CD14-positive monocyte (primary cell): Measurements from ENCODE around the gene MAPRE3. TPM values are rescaled to one million over a fixed set of nuclear protein-coding genes. Genes with fewer than 3 reads are reported as not detected.
A peak's percentile ranks its signal among the peaks of the same experiment; 100 is the strongest.

Experiments
- DNase-seq, 3 donors: peaks; one replicate each; pipeline ENCODE4 v3.0.0-alpha.2; 2011 to 2022
- H2AFZ ChIP-seq: 2 replicates; pipeline ENCODE4 v1.6.0; 2012; ENCODE audit warnings: mild to moderate bottlenecking, low read depth, low read length, inconsistent platforms; ENCODE audit not compliant: insufficient read depth, poor library complexity, severe bottlenecking
- H3K27ac ChIP-seq, 2 donors: 1 replicate in 1 of 2; 2 replicates in 1 of 2; pipeline ENCODE4 v1.5.1; 2012 to 2013; ENCODE audit warnings: low read length in 2 of 2, control low read depth in 1 of 2, inconsistent platforms in 1 of 2, low read depth in 1 of 2, mild to moderate bottlenecking in 1 of 2
- H3K27me3 ChIP-seq, 2 donors: one replicate each; pipeline versions ENCODE4 v1.6.0 to v1.6.1; 2011 to 2013; ENCODE audit warnings: low read length in 2 of 2; ENCODE audit not compliant: control insufficient read depth in 2 of 2, insufficient read depth in 2 of 2
- H3K36me3 ChIP-seq, 2 donors: replicated peaks in 1 of 2; 1 replicate in 1 of 2; 2 replicates in 1 of 2; pipeline versions ENCODE4 v1.5.1 to v1.6.1; 2012 to 2013; ENCODE audit warnings: low read length in 2 of 2, control low read depth in 1 of 2, inconsistent platforms in 1 of 2, mild to moderate bottlenecking in 1 of 2; ENCODE audit not compliant: insufficient read depth in 2 of 2, control insufficient read depth in 1 of 2
- H3K4me1 ChIP-seq, 2 donors: 1 replicate in 1 of 2; 2 replicates in 1 of 2; pipeline versions ENCODE4 v1.5.1 to v1.6.1; 2012 to 2013; ENCODE audit warnings: low read length in 2 of 2, control low read depth in 1 of 2, inconsistent platforms in 1 of 2, mild to moderate bottlenecking in 1 of 2, moderate library complexity in 1 of 2; ENCODE audit not compliant: insufficient read depth in 2 of 2, control insufficient read depth in 1 of 2
- H3K4me2 ChIP-seq: replicated peaks from 2 replicates; pipeline ENCODE3; 2012; ENCODE audit warnings: low read length, moderate library complexity, mild to moderate bottlenecking; ENCODE audit not compliant: poor library complexity, severe bottlenecking; ENCODE audit errors: extremely low read depth
- H3K4me3 ChIP-seq, 3 experiments: fragments of 200-600 bp in 1 of 3; sonication (generic) in 1 of 3; replicated peaks in 1 of 3; 1 replicate in 2 of 3; 2 replicates in 1 of 3; pipeline ENCODE4 v1.5.1; 2011 to 2013; ENCODE audit warnings: low read length in 3 of 3, mild to moderate bottlenecking in 3 of 3, control low read depth in 2 of 3, low read depth in 2 of 3, inconsistent platforms in 1 of 3, moderate library complexity in 1 of 3
- H3K79me2 ChIP-seq: 2 replicates; pipeline ENCODE4 v1.6.0; 2012; ENCODE audit warnings: mild to moderate bottlenecking, control low read depth, inconsistent platforms, low read length, moderate library complexity; ENCODE audit not compliant: insufficient read depth
- H3K9ac ChIP-seq: 2 replicates; pipeline ENCODE4 v1.6.0; 2017; ENCODE audit warnings: low read length, mild to moderate bottlenecking; ENCODE audit not compliant: insufficient read depth, poor library complexity, severe bottlenecking
- H3K9me3 ChIP-seq, 2 donors: replicated peaks in 1 of 2; 1 replicate in 1 of 2; 2 replicates in 1 of 2; pipeline versions ENCODE4 v1.5.1 to v1.6.1; 2012 to 2013; ENCODE audit warnings: low read length in 2 of 2, control low read depth in 1 of 2; ENCODE audit not compliant: control insufficient read depth in 1 of 2, insufficient read depth in 1 of 2
- H4K20me1 ChIP-seq: 2 replicates; pipeline ENCODE4 v1.6.0; 2012; ENCODE audit warnings: mild to moderate bottlenecking, low read length, control low read depth, moderate library complexity; ENCODE audit not compliant: insufficient read depth
- H3K27ac Mint-ChIP-seq, 7 donors: one replicate each; pipeline ENCODE4 v1.8.0; 2020; ENCODE audit warnings: mild to moderate bottlenecking in 7 of 7, mixed read lengths in 7 of 7, moderate library complexity in 6 of 7, inconsistent platforms in 2 of 7
- H3K27me3 Mint-ChIP-seq, 3 donors: one replicate each; pipeline ENCODE4 v1.8.0; 2021 to 2022; ENCODE audit warnings: low read depth in 3 of 3, mild to moderate bottlenecking in 3 of 3, mixed read lengths in 3 of 3, moderate library complexity in 3 of 3, inconsistent platforms in 1 of 3
- H3K36me3 Mint-ChIP-seq, 2 donors: one replicate each; pipeline ENCODE4 v1.8.0; 2020; ENCODE audit warnings: mixed read lengths in 2 of 2, inconsistent platforms in 1 of 2, mild to moderate bottlenecking in 1 of 2
- H3K4me1 Mint-ChIP-seq: one replicate; pipeline ENCODE4 v1.8.0; 2020; ENCODE audit warnings: mild to moderate bottlenecking, mixed read lengths
- H3K4me3 Mint-ChIP-seq, 2 donors: one replicate each; pipeline ENCODE4 v1.8.0; 2020; ENCODE audit warnings: mild to moderate bottlenecking in 2 of 2, mixed read lengths in 2 of 2, moderate library complexity in 1 of 2
- H3K9me3 Mint-ChIP-seq, 7 donors: one replicate each; pipeline ENCODE4 v1.8.0; 2020 to 2022; ENCODE audit warnings: mixed read lengths in 7 of 7, mild to moderate bottlenecking in 6 of 7, moderate library complexity in 6 of 7, inconsistent platforms in 2 of 7
- WGBS: methylation state at CpG from one replicate; pipeline ENCODE4 v1.1.5; 2013; ENCODE audit warnings: missing lambda C conversion rate; ENCODE audit not compliant: insufficient coverage; 5-methylcytosine and 5-hydroxymethylcytosine counted together
- intact Hi-C, 2 donors: fragments of 100-400 bp; cut with micrococcal nuclease; formaldehyde crosslinking; loops; one replicate each; pipeline versions ENCODE4 v1.15.0 to v1.15.1; 2023
- polyA plus RNA-seq, 3 donors: library from polyadenylated mRNA; depleted of rRNA in 1 of 3; unstranded in 2 of 3; stranded (reverse) in 1 of 3; fragments of 300-500 nt in 2 of 3; fragments of >200 nt in 1 of 3; fragmentation: Illumina TruSeq in 2 of 3; gene quantifications; 1 replicate in 2 of 3; 2 replicates in 1 of 3; pipeline ENCODE4 v1.2.3, GENCODE V29; 2012 to 2021
- TF ChIP-seq, protein P1 (sequence below): fragments of 200-600 bp; IDR thresholded peaks from one replicate; pipeline ENCODE4 v1.8.0; 2022; ENCODE audit warnings: antibody characterized with exemption, mild to moderate bottlenecking

MAPRE3 gene
- polyA plus RNA-seq, 3 donors, result 2.4 to 14.4 (median 3.5) TPM

DNA sequence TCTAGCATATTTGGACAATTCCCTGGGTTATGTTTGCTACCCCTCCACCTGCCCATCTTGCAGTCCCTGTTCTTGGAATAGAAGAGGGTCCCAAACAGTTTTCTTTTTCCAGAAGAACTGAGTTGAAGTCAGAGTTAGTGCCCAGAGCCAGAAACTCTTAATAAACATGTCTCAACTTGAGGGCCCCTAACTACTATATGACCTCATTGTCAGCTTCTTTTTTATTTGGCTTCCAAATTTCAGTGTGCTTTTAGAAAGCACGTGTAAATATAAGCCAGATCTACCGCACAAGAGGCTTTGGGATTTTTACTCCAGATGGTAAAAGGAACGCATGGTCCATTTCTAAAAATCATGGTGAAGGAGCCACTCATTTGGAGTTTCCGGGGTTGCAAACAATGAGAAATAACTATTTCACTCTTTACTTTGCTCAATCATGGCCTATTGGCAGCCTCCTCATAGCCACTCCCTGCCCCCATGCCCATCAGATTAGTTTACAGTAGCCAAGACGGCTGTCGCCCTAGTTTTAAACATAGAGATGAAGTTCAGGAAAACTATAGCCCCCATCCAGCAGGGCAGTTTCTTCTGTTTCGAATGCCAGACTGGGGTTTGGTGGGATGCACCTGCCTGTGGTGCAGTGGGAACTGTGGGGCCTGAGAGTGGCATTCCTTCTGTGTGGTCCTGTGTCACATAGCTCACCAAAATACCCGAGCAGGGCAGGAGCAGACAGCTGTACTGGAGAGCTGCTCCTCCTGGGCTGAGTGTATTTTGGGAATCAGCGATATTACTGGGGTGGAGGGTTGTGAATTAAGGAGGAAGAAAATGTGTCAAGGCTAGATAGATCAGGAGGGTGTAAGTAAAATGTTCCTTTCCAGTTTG lies 1.7 kb downstream of the MAPRE3 start:
- Histone ChIP-seq H3K4me3 (no peak overlapping the region), H3K9ac (no peak overlapping the region), H3K36me3 (no peaks in the 10 kb centered on the region), H3K79me2 (no peaks in the 10 kb centered on the region), H3K4me2 (peak overlapping the region; percentile 78), H4K20me1 (no peaks in the 10 kb centered on the region), H3K27me3 (peaks cover 0 to 13% of the 10 kb centered on the region in 2 donors), H3K9me3 (no peaks in the 10 kb centered on the region), H2AFZ (no peak overlapping the region), H3K4me1 (peaks cover 10 to 18% of the 10 kb centered on the region in 2 donors), H3K27ac (no peak overlapping the region)
- Mint-ChIP-seq H3K4me3 (peak overlapping the region in 1 of 2 donors; percentile 99), H3K4me1 (peaks cover 23% of the 10 kb centered on the region), H3K36me3 (no peaks in the 10 kb centered on the region), H3K27ac (peak overlapping the region in 1 of 7 donors; percentile 78), H3K9me3 (peaks cover 0 to 2% (median 0%) of the 10 kb centered on the region in 7 donors), H3K27me3 (peaks cover 9 to 34% (median 29%) of the 10 kb centered on the region in 3 donors)
- intact Hi-C loops, result no loop called here
- TF ChIP-seq, protein P1, sequence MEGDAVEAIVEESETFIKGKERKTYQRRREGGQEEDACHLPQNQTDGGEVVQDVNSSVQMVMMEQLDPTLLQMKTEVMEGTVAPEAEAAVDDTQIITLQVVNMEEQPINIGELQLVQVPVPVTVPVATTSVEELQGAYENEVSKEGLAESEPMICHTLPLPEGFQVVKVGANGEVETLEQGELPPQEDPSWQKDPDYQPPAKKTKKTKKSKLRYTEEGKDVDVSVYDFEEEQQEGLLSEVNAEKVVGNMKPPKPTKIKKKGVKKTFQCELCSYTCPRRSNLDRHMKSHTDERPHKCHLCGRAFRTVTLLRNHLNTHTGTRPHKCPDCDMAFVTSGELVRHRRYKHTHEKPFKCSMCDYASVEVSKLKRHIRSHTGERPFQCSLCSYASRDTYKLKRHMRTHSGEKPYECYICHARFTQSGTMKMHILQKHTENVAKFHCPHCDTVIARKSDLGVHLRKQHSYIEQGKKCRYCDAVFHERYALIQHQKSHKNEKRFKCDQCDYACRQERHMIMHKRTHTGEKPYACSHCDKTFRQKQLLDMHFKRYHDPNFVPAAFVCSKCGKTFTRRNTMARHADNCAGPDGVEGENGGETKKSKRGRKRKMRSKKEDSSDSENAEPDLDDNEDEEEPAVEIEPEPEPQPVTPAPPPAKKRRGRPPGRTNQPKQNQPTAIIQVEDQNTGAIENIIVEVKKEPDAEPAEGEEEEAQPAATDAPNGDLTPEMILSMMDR, result no peak
- peak in 1 of 3 donors; percentile 16 for DNase-seq
- WGBS, result 96% methylated on average over 6 of the region's 9 CpGs

DNA sequence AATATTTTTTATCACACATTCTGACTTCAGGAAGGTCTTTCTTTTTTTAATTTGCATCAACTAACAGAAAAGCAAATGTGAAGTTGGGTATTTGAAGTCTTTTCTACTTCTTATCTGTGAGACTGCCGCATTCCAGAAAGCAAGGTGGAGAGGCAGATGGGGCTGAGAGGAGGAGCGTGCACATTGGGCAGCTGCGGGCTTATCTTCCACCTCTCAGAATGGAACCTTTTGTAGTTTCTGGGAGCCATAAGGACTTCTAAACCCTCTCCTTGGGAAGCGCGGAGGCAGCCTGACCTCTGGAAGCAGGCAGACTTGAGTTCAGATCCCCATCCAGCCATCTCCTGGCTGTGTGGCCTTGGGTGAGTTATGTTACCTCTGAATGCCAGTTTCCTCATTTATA lies 3.9 kb downstream of the MAPRE3 start:
- no peak overlapping the region for H3K9ac ChIP-seq
- H3K79me2 ChIP-seq, result no peaks in the 10 kb centered on the region
- H2AFZ ChIP-seq, result no peak overlapping the region
- no peaks in the 10 kb centered on the region for H3K9me3 ChIP-seq
- intact Hi-C loops, result no loop called here
- no peak overlapping the region for H3K4me3 ChIP-seq
- no peaks in the 10 kb centered on the region for H3K36me3 Mint-ChIP-seq
- no peaks in the 10 kb centered on the region for H4K20me1 ChIP-seq
- no peak overlapping the region for H3K4me3 Mint-ChIP-seq
- DNase-seq, result no peak
- no peak overlapping the region for H3K27ac ChIP-seq
- H3K36me3 ChIP-seq, result no peaks in the 10 kb centered on the region
- H3K27me3 Mint-ChIP-seq, result peaks cover 6 to 27% (median 23%) of the 10 kb centered on the region in 3 donors
- WGBS, result no CpG with 5 or more reads among the region's 5 CpGs
- peaks cover 10 to 18% of the 10 kb centered on the region in 2 donors for H3K4me1 ChIP-seq
- peaks cover 0 to 2% (median 0%) of the 10 kb centered on the region in 7 donors for H3K9me3 Mint-ChIP-seq
- H3K4me2 ChIP-seq, result no peak overlapping the region
- no peak overlapping the region for H3K27ac Mint-ChIP-seq
- H3K4me1 Mint-ChIP-seq, result peaks cover 22% of the 10 kb centered on the region
- TF ChIP-seq, protein P1, result no peak
- peaks cover 0 to 4% of the 10 kb centered on the region in 2 donors for H3K27me3 ChIP-seq
